ENCODE results near the gene PPT2. TPM values are rescaled to one million over a fixed set of nuclear protein-coding genes. Genes with fewer than 3 reads are reported as not detected.

PPT2 gene
- total RNA-seq, 4 donors from 2014 or later = 36.6 to 220 (median 56.9) TPM

DNA sequence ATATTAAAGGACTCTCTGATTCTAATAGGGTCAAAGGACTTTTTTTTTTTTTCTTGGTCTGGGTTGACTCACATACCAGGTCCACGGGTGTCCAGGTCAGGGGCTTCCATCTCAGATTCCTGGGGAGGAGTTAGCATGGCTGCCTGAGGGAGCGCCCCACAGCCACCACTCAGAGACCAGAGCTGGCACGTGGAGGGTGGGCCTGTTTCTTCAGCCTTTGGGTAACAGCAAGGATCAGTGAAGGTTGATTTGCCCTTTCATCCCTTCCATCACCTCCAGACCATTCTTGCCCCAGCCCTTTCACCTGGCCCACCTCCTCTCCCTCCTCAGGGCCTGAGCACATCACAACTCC lies 44.4 kb downstream of the PPT2 start:
- 65 to 76% methylated on average over 3 of the region's 3 CpGs for WGBS, 2 donors
- no peak overlapping the region for H3K4me3 ChIP-seq (ENCODE audit: low read depth, poor library complexity, severe bottlenecking)
- DNase-seq (ENCODE audit: low spot score in 2 of 2) = no peak
- TF ChIP-seq POLR2A (IDR thresholded peaks at IDR 0.05) (no peak), CTCF (IDR thresholded peaks at IDR 0.05) (no peak)
- intact Hi-C loops (cut with DNase I; ENCODE audit: low total_unique reads) = loop anchor here (10.0 kb wide), 1 partner anchor 74 kb away; the partner anchor contains the start of gene ATF6B

DNA sequence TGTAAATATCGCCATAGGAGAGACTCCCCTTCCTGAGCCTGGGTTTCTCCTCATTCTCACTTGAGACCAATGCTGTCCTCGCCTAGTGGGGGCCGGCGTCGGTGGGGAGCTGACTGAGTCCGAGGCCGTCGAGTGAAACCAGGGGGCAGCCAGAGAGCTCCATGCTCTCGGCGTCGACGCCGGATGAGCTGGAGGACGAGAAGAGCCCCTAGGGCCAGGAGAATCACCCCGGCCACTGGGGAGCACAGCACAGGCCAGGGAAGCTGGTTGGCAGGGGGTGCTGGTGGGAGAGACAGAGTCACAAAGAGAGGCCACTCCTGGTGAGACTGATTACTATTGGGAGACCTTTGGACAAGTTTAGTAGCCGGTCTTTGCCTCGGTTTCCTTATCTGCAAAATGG lies 44.9 kb downstream of the PPT2 start:
- TF ChIP-seq POLR2A (IDR thresholded peaks at IDR 0.05) = no peak
- no peak for TF ChIP-seq CTCF (IDR thresholded peaks at IDR 0.05)
- WGBS, 2 donors = 90 to 91% methylated on average over 17 of the region's 17 CpGs
- H3K4me3 ChIP-seq (ENCODE audit: low read depth, poor library complexity, severe bottlenecking) = no peak overlapping the region
- DNase-seq (ENCODE audit: low spot score in 2 of 2) = no peak
- intact Hi-C loops (cut with DNase I; ENCODE audit: low total_unique reads) = loop anchor here (10.0 kb wide), 1 partner anchor 74 kb away; the partner anchor contains the start of gene ATF6B

DNA sequence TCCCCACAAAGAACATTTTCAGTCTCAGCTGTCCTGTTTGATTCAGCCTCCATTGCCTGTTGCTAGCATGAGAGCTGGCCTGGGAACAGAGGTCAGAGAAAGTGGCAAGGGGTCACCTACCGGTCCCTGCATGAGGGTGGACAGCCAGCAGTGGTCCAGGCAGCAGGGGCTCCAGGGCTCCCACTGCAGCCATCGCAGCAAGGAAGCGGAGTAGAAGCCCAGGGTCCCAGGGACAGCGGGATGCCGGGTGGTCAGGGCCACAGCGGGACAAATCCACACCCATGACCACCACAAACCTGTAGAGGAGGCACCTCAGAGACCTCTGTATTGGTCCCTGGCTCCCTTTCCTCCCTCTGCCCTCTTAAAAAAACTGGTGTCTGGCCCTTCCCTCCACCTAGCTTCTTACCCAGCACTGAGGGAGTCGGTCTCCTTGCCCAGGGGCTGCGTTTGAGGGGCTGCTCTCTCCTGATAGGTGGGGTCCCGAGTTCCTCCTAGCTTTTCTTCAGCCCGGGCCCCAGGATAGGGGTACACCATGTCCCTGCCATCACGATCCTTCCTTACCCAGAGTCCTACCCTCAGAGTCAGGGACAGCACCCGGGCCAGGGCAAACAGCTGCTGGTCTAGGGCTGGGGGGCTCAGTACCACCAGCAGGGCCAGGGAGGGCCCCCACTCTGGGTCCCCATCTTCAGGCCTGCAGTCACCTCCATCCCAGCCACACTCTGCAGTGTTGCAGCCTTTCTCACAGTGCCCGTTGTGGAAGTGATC lies 47.0 kb downstream of the PPT2 start:
- intact Hi-C loops (cut with DNase I; ENCODE audit: low total_unique reads) = no loop called here
- no peak for DNase-seq (ENCODE audit: low spot score in 2 of 2)
- 86 to 87% methylated on average over 13 of the region's 13 CpGs for WGBS, 2 donors
- H3K4me3 ChIP-seq (ENCODE audit: low read depth, poor library complexity, severe bottlenecking) = no peak overlapping the region
- TF ChIP-seq CTCF (IDR thresholded peaks at IDR 0.05) (no peak), POLR2A (IDR thresholded peaks at IDR 0.05) (no peak)

DNA sequence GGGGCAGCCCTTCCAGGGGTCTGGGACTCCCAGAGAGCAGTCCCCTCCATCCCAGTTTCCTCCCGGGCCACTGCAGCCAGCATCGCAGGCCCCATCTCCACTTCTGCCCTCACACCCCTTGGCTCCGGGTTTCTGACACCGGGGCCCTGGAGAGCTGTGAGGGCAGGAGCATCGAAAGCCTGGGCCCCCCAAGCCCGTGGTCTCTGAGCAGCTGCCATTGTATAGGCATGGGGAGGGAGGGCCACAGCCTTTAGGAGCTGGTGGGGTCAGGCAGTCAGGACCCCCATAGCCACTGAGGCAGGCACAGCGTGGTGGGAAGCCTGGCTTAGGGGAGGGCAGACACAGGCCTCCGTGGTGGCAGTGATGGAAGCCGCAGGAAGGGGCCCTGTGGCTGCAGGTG lies 48.2 kb downstream of the PPT2 start:
- intact Hi-C loops (cut with DNase I; ENCODE audit: low total_unique reads) = no loop called here

DNA sequence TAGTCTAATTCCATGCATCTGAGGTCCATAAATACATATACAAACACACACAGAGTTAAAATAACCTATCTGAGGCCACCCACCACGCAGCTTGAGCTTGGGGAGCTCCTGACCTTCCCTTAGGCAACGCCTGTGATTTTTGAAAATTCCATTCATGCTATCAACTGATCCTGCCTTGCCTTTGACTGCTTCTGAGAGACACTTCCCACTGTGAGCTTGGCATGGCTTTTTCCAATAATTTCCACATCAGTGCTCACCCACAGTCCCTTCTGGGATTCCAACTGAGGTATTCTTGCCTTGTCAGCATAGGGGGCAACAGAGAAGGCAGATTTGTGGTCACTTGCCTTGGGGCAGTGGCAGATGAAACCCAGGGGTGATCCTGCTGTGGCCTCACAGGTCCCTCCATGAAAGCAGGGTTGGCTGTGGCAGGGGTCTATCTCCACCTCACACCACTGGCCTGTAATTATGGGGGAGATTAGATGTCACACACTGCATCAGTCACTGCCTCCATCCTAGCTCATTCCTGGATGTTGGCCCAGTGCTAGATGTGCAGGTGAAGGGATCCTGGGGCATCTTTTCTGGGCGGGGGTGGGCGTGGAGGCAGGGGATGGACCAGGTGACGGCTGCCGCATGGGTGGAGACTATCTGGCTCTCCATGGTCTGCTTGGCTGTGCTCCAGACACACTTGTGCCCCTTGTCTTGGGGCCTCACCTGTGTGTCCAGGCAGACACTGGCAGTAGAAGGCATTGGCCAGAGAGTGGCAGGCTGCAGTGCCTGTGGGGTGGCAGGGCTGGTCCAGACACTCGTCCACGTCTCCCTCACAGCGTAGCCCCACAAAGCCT lies 49.7 kb downstream of the PPT2 start:
- intact Hi-C loops (cut with DNase I; ENCODE audit: low total_unique reads) = no loop called here
- no peak overlapping the region for H3K4me3 ChIP-seq (ENCODE audit: low read depth, poor library complexity, severe bottlenecking)
- 87 to 89% methylated on average over 9 of the region's 9 CpGs for WGBS, 2 donors
- DNase-seq (ENCODE audit: low spot score in 2 of 2) = no peak
- TF ChIP-seq CTCF (IDR thresholded peaks at IDR 0.05) = no peak
- TF ChIP-seq POLR2A (IDR thresholded peaks at IDR 0.05) = no peak

More for the DNA sequence above, 48.2 kb downstream of the PPT2 start:
- 86 to 88% methylated on average over 7 of the region's 9 CpGs for WGBS, 2 donors
- H3K4me3 ChIP-seq (ENCODE audit: low read depth, poor library complexity, severe bottlenecking) = no peak overlapping the region
- no peak for TF ChIP-seq CTCF (IDR thresholded peaks at IDR 0.05)
- DNase-seq (ENCODE audit: low spot score in 2 of 2) = no peak
